HG02610 (cell line): ENCODE results near the gene OSBPL5.

Experiments used
- ATAC-seq: cut with Tn5 transposase; IDR thresholded peaks from one replicate; pipeline ENCODE4 v1.9.1; 2021; ENCODE audit warnings: mild to moderate bottlenecking, moderate library complexity; ENCODE audit not compliant: unreplicated experiment

Gene OSBPL5

GRCh38 chr11:3105791-3106735 is 59.0 kb downstream of the OSBPL5 start:
- no peak for ATAC-seq

GRCh38 chr11:3104961-3105790 is 59.9 kb downstream of the OSBPL5 start:
- no peak for ATAC-seq

DNA sequence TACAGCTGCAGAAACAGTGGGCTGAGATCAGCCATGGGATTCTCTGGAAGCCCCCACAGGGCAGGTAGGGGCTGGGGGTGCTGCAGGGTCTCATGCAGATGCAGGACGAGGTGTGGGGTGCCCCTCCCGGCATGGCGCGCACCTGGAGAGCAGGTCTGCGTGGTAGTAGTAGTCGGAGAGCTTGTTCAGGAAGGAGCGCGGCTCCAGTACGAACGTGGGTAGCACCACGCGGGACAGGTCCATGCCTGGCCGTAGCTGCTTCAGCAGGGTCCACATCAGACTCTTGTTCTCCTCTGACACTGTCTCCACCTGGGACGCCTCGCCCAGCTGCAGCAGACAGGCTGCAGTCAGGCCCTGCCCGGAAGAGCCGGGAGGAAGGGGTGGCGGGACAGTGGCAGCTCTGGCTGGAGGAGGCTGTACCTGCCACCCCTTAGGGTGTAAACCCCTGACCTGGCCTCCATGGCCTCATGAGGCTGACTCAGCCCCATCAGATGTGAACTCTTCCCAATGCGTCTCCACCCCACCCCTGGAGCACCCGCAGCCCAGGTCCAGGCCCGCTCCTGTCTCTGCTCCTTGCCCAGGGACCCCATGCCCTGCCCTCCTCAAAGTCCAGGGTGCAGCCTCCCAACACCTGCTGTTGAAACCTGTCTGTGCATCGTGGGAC is 60.9 kb downstream of the OSBPL5 start:
- no peak for ATAC-seq

DNA sequence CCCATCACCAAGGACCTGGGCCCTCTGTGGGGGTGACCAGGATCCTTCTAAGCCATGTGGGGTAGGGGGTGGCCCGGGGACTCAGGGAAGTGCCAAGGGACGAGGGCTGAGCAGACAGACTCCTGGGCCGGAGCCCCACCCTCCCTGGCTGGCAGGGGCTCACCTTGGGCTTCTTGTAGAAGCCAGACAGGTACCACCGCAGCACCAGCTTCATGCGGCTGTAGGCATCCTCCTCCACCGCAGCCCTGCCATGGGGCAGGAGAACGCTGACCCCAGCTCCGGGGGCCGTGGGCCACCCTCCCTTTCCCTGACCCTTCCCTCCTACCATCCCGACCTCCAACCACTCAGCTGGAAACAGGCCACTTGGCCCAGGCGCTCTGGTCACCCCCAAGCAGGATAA is 62.0 kb downstream of the OSBPL5 start:
- ATAC-seq = no peak

DNA sequence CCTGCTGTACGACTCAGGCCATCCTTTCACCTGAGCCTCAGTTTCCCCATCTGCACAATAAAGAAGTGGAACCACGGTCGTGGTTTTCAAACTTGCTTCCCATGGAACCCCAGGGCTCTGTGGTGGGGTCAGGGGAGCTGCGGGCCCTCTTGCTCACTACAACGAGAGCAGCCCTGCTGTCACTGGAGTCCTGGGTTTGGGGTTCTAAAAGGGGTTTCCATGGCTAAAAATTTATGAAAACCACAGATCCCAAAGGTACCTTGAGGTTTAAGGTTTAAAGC is 62.5 kb downstream of the OSBPL5 start:
- ATAC-seq = no peak

DNA sequence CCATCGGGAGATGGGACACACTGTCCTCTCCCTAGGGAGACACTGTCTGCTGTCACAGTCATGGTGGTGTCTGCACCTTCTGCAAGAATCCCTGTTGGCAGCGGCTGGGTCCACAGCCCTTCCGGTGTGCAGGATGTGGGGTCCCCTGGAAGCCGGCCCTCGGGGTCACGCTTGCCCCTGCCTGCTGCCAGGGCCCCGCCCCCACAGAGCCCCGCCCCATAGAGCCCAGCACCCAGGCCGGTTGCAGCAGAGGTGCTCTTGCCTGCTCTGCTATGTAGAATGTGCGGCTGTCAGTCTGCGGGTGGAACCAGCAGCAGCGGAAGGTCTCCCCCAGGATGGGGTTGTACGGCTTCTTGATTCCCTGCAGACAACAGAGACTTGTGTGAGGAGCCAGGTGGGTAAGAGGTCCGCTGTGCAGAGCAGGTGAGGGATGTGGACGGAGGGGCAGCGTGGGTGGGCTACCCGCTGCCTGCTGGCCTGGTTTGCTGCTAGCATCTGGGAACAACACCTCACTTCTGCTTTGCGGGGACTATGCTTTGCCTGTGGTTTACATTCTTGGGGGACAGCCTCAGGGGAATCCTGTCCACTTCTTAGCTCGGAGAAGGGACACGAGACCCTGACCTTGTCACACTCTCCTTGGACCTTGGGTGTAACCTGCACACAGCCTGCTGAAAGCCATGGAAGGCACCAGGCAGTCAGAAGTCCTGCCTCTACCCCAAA is 63.0 kb downstream of the OSBPL5 start:
- ATAC-seq = no peak

GRCh38 chr11:3099178-3099577 is 65.9 kb downstream of the OSBPL5 start:
- ATAC-seq = no peak

DNA sequence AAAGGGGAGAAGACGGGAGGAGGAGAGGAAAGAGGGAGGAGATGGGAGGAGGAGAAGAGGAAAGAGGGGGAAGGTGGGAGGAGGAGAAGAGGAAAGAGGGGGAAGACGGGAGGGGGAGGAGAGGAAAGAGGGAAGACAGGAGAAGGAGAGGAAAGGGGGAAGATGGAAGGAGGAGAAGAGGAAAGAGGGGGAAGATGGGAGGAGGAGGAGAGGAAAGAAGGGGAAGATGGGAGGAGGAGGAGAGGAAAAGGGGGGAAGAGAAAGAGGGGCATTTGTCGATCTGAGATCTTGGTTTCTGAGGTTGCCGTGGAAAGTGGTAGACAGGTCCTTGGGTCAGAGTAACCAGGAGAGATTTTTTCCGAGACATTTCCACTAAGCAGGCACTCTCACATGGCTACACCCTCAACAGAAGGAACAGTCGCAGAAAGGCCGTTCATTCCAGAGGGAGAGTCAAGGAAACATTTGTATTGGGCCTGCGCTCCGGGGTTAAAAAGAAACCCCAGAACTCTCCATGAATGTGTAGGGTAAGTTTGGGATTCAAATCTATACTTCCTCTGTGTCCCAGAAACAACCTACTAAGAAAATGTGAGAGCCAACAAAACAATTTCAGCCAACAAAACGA is 68.1 kb downstream of the OSBPL5 start:
- ATAC-seq = no peak

- no peak for ATAC-seq
Measured at GRCh38 chr11:3095712-3096361, 69.3 kb downstream of the OSBPL5 start.

GRCh38 chr11:3094223-3094824 is 70.8 kb downstream of the OSBPL5 start:
- ATAC-seq = no peak

GRCh38 chr11:3093281-3094191 is 71.6 kb downstream of the OSBPL5 start:
- no peak for ATAC-seq

DNA sequence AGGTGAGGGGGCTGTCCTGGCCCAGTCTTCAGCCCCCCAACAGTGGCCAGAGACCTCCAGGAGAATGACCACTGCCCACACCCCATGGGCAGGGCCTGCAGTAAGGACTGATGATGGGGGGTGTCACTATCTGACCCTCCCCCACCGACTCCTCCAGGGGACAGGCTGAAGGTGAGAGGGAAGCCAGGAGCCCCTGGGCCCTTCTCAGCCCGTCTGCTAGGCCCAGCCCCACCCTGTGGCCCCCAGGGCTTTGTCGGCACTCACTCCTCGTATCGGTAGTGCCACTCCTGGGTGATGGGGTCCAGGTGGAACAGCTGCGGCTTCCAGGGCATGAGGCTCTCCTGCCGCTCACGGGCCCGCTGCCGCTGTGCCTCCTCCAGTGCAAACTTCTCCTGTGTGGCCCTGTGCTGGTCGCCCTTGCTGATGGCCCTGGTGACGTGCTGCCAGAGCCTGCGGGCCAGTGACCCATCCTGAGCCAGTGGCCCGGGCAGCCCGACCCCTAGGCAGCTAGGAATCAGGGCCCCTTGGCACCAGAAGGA is 72.4 kb downstream of the OSBPL5 start:
- ATAC-seq = no peak

DNA sequence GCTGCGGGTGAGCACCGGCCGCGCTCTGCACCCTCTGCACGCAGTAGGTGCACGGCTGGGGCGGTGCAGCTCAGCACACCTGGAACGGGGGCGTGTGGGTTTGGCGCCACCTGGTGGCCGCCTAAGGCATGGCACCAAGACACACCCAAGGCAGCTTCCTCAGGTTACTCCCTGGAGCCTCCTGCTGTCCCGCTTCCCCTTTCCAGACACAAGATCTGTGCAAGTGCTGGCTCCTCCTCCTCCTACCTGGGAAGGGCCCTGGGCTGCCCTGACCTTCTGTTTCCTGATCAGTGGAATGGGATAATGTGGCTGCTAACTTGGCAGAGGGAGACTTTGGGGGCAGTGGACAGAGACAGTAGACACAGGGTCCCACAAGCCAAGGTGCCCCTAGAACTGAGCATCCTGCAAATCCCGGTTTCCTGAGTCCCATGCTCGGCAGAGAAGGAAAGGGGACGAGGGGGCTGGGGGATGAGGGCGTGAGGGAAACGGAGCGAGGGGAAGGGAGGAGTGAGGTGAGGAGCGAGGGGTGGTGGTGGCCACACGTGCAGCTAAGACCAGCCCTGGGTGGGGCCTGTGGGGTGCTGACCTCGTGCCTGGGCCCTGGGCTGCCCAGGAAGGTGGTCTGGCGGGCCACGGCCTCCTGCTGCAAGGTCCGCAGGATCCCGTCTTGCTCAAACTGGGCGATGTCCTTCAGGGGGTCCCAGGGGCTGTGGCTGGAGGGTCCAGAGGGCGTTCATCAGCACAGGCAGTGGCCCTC is 73.1 kb downstream of the OSBPL5 start:
- ATAC-seq = no peak

- ATAC-seq = no peak
Measured at GRCh38 chr11:3091081-3091845, 73.8 kb downstream of the OSBPL5 start.

DNA sequence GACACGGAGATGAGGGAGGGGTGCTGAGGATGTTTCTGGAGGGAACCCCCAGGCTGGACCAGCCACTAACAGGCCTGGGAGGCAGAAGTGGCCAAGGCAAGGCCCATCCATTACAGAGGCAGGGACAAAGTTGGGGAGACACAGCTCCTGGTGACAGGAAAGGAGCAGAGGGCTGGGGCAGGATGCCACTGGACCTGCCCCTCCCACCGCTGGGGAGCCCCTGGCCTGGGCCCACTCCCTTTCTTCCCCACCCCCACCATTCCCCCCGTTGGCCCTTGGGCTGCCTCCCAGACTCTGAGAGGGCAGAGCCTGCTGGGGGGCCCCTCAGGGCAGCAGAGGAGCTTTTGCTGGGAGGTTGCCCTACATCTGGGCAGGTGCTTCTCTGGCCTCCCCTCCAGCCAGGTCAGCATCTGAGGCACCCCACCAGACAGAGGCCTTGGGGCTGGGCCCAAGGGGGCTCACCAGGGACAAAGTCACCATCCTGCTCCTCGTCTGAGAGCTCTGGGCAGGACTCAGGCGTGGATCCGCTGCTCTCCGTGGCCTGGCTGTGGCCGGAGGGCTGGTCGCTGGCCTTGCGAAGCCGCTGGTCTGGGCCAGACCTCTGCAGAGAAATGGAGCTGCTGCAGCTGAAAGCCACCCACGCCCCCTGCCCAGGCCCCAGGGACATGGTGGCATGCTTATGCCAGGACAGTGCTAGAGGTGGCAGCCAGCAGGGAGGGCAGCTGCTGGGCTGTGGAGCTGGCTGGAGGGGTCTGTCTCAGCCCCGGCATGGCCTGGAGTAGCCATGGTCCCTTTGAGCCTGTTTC is 74.8 kb downstream of the OSBPL5 start:
- ATAC-seq = no peak
